HepG2 (cell line): ENCODE results near the gene ARRDC1. TPM values are rescaled to one million over a fixed set of nuclear protein-coding genes. Genes with fewer than 3 reads are reported as not detected.

ENCODE experiments used
- CSRNP1 ChIP-seq: sonication (generic); formaldehyde crosslinking; IDR thresholded peaks from 2 replicates; pipeline ENCODE4 v1.8.1; 2023; ENCODE audit warnings: mild to moderate bottlenecking, missing genetic modification reagents
- KMT2B ChIP-seq: IDR thresholded peaks from 2 replicates; pipeline ENCODE4 v1.6.1; 2016; ENCODE audit warnings: missing genetic modification reagents, missing compliant biosample characterization
- MXI1 ChIP-seq: IDR thresholded peaks from 3 replicates; pipeline ENCODE4 v1.6.1; 2012; ENCODE audit warnings: low read depth, low read length, inconsistent platforms, borderline replicate concordance
- POLR2G ChIP-seq: fragments of 200-400 bp; formaldehyde crosslinking; IDR thresholded peaks from 2 replicates; pipeline ENCODE4 v1.6.1; 2018; ENCODE audit warnings: mild to moderate bottlenecking, low read depth, low read length, moderate library complexity
- SP4 ChIP-seq: sonication (generic); formaldehyde crosslinking; IDR thresholded peaks from 2 replicates; pipeline ENCODE4 v1.8.1; 2023; ENCODE audit warnings: mild to moderate bottlenecking, missing genetic modification reagents
- SSRP1 ChIP-seq: IDR thresholded peaks from 2 replicates; pipeline ENCODE4 v1.6.1; 2016; ENCODE audit warnings: control low read depth
- TEAD3 ChIP-seq: optimal IDR thresholded peaks from 2 replicates; pipeline ENCODE3; 2016; ENCODE audit warnings: borderline replicate concordance
- ZBTB33 ChIP-seq: sonication (generic); formaldehyde crosslinking; IDR thresholded peaks from 2 replicates; pipeline ENCODE4 v1.4.0; 2020; ENCODE audit warnings: missing genetic modification reagents
- ZNF263 ChIP-seq: sonication (generic); formaldehyde crosslinking; IDR thresholded peaks from 2 replicates; pipeline ENCODE4 v1.4.0; 2020; ENCODE audit warnings: missing genetic modification reagents
- ZNF318 ChIP-seq: sonication (generic); formaldehyde crosslinking; IDR thresholded peaks from 2 replicates; pipeline ENCODE4 v1.4.0; 2020; ENCODE audit warnings: mild to moderate bottlenecking, missing genetic modification reagents
- ZNF841 ChIP-seq: sonication (generic); formaldehyde crosslinking; IDR thresholded peaks from 2 replicates; pipeline ENCODE4 v1.8.1; 2023; ENCODE audit warnings: missing genetic modification reagents, borderline replicate concordance
- polyA plus RNA-seq, 8 experiments: library from polyadenylated mRNA; depleted of rRNA in 3 of 8; stranded (reverse) in 7 of 8; unstranded in 1 of 8; fragments of >200 nt; fragmentation: Illumina TruSeq in 4 of 8; extraction: Trizol in 4 of 8; gene quantifications; 2 replicates each; pipeline versions ENCODE4 v1.2.1 to v1.2.3, GENCODE V29; 2011 to 2016; ENCODE audit warnings: low read depth in 4 of 8, missing spikeins in 1 of 8, mixed read lengths in 1 of 8; ENCODE audit not compliant: insufficient read depth in 1 of 8
- total RNA-seq, 5 experiments: library from RNA; depleted of rRNA; stranded (reverse); fragments of >200 nt; fragmentation: Illumina TruSeq; extraction: Trizol; gene quantifications; 2 replicates each; pipeline ENCODE4 v1.2.3, GENCODE V29; 2016; ENCODE audit warnings: low read depth in 1 of 5
- TF ChIP-seq, protein P1 (sequence below): sonication (generic); formaldehyde crosslinking; IDR thresholded peaks from 2 replicates; pipeline ENCODE4 v1.9.0; 2022; ENCODE audit warnings: missing genetic modification reagents, mild to moderate bottlenecking, borderline replicate concordance
- TF ChIP-seq, protein P2 (sequence below): IDR thresholded peaks from 2 replicates; pipeline ENCODE4 v1.6.1; 2016

The ARRDC1 gene
- total and polyA plus RNA-seq, 2 of the 13 experiments (the other 11 are each of a cell fraction or from before 2014, with no cell fraction given), result 21.7 to 44.4 TPM

- 0 out of 2 replicates have a peak, but pooled peaks have one; percentile 37 for TF ChIP-seq ZNF318 (CRISPR knock-in tag)
- TF ChIP-seq POLR2G, result peak; percentile 45
- TF ChIP-seq TEAD3, result peak; percentile 69
- no peak for TF ChIP-seq KMT2B (CRISPR knock-in tag)
- peak; percentile 49 for TF ChIP-seq ZNF263 (CRISPR knock-in tag)
- TF ChIP-seq CSRNP1 (CRISPR knock-in tag), result peak; percentile 21; the same call in 1 of the 2 replicates
- TF ChIP-seq, protein P1, sequence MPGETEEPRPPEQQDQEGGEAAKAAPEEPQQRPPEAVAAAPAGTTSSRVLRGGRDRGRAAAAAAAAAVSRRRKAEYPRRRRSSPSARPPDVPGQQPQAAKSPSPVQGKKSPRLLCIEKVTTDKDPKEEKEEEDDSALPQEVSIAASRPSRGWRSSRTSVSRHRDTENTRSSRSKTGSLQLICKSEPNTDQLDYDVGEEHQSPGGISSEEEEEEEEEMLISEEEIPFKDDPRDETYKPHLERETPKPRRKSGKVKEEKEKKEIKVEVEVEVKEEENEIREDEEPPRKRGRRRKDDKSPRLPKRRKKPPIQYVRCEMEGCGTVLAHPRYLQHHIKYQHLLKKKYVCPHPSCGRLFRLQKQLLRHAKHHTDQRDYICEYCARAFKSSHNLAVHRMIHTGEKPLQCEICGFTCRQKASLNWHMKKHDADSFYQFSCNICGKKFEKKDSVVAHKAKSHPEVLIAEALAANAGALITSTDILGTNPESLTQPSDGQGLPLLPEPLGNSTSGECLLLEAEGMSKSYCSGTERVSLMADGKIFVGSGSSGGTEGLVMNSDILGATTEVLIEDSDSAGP (CRISPR knock-in tag), result peak; percentile 11; the same call in 1 of the 2 replicates
- TF ChIP-seq ZNF841 (CRISPR knock-in tag), result no peak
- TF ChIP-seq SP4 (CRISPR knock-in tag), result no peak
- TF ChIP-seq, protein P2, sequence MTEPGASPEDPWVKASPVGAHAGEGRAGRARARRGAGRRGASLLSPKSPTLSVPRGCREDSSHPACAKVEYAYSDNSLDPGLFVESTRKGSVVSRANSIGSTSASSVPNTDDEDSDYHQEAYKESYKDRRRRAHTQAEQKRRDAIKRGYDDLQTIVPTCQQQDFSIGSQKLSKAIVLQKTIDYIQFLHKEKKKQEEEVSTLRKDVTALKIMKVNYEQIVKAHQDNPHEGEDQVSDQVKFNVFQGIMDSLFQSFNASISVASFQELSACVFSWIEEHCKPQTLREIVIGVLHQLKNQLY (CRISPR knock-in tag), result no peak
- TF ChIP-seq MXI1, result no peak
- TF ChIP-seq ZBTB33, result peak; percentile 46; the same call in 1 of the 2 replicates
- TF ChIP-seq SSRP1 (CRISPR knock-in tag), result 0 out of 2 replicates have a peak, but pooled peaks have one; percentile 82
Measured at GRCh38 chr9:137611623-137612609, 6.4 kb downstream of the ARRDC1 start (continued).
